HG03565 (cell line): Measurements from ENCODE around the gene BTN2A1.

Experiments used
- ATAC-seq: cut with Tn5 transposase; IDR thresholded peaks from one replicate; pipeline ENCODE4 v1.9.1; 2021; ENCODE audit warnings: mild to moderate bottlenecking, moderate library complexity; ENCODE audit not compliant: unreplicated experiment

The BTN2A1 gene

GRCh38 chr6:26465776-26466175, 8.0 kb downstream of the BTN2A1 start:
- no peak for ATAC-seq

DNA sequence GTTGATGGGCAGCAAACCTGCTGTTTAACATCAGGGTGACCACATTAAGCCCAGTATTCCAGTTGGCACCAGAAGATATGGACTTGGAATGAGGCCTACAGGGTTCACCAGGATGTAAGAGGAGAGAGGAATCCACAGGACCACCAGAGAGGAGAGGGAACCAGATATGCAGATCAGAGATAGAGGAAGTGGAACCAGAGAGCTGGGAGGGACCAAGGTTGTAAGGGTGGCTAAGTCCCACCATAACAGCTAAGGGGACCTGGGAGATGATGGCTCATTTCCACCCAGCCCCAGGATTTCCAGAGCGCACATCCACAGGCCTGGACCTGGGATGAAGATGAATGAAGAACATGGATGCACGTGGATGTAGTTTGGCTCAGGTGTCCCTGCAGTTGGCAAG, 11.1 kb downstream of the BTN2A1 start:
- no peak for ATAC-seq

DNA sequence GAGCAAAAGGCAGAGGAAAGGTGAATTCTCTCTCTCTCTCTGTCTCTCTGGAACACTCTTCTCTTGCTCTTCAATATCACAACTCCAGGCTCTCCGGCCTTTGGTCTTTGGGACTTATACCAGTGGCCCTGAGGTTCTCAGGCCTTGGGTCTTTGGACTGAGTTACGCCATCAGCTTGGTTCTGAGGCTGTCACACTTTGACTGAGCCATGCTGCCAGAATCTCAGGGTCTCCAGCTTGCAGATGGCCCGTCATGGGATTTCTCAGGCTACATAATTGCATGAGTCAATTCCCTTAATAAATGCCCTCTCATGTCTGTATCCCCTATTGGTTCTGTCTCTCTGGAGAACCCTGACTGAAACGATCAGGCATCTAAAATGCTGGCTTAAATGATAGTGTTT, 12.9 kb downstream of the BTN2A1 start:
- ATAC-seq, result no peak

- ATAC-seq, result no peak
These were observed 14.2 kb downstream of the BTN2A1 start for GRCh38 chr6:26471970-26472369.

DNA sequence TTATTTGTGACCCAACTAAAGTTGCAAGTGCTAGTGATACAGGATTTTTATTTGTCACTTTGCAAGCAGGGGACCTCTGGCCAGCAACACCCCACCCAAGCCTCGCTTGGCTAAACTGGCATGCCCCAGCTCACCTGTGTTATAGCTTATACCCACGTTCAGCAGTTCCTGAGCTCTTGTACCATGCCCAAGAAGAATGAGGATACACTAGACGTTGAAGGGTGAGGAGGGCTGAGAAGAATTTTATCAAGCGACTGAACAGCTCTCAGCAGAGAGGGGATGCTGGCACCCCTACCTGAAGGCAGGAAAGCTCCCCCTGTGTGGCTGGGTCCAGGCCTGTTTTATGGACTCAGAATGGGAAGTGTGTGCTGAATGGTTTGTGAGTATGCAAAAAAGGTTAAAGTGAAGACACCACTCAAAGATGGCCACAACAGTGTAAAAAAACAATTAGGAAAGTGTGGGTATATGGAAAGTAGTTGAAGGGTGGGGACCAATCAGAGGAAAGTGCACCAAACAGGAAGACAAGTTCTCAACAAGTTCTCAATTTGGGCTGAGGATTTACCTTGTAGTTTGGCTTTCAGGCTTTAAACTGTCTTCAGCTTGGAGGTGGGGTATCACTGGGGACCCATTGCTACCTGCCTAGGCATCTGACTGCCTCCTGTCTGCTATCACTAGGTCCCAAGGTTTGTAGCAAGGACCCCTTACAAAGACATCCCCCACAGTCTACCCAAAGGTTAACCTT, 15.0 kb downstream of the BTN2A1 start:
- ATAC-seq, result no peak

DNA sequence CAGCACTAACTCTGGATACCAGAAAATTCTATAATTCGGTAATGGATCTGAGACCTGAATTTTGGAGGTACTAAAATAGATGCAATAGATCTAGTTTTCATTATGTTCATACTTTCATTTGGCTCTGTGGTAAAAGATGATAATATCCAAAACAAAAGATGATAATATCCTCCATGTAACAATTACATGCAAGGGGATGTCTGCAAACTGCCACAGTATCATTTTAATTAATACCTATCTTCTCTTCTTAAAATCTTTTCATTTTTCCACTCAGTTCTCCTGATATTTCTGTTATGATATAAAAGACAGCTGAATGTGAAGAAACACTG, 15.6 kb downstream of the BTN2A1 start:
- no peak for ATAC-seq

DNA sequence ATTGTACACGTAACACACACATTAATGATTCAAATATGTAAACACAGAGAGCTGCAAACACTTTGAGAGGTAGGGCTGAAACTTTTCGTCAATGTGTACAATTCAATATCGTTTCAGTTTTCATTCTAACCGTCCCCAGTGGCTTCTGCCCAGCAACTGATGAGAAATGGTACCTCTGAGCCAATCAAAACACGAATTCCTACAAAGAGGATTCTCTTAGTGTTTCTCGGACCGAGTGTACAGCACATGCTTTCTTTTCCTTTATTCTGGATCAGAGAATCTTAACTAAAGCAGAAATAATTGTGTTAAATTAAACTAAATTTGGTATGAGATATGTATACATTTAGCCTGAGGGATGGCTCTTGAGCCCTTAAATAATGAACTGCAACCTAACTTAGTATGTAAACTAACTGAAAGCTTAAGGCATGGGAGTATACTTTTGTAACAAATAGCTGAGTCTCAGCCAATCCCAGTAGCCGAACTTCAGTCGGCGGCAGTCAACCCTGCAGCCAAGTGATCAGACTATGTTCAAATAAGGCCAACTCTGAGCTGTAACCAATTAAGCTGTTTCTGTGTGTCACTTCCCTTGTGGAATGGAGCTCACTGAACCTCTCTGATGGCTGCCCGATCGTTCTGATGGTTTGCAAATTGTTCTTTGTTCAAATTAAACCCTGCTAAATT, 16.1 kb downstream of the BTN2A1 start:
- peak; percentile 86 for ATAC-seq

DNA sequence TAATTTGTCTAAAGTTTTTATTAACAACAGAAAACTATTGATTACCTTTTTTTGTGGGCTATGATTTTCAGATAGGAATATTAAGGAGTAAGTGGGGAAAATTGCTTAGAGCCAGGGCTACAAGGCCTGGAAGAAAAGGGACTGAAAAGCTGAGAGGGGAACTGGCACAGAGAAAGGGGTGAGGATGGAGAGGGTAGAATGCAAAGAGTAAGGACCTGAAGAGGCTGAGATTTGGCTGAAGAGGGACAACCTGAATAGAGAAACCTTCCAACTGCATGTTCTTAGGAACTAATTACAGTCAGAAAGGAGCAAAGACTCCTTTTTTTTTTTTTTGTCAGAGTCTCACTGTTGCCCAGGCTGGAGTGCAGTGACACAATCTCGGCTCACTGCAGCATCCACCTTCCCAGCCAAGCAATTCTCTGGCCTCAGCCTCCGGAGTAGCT, 16.7 kb downstream of the BTN2A1 start:
- ATAC-seq, result no peak

DNA sequence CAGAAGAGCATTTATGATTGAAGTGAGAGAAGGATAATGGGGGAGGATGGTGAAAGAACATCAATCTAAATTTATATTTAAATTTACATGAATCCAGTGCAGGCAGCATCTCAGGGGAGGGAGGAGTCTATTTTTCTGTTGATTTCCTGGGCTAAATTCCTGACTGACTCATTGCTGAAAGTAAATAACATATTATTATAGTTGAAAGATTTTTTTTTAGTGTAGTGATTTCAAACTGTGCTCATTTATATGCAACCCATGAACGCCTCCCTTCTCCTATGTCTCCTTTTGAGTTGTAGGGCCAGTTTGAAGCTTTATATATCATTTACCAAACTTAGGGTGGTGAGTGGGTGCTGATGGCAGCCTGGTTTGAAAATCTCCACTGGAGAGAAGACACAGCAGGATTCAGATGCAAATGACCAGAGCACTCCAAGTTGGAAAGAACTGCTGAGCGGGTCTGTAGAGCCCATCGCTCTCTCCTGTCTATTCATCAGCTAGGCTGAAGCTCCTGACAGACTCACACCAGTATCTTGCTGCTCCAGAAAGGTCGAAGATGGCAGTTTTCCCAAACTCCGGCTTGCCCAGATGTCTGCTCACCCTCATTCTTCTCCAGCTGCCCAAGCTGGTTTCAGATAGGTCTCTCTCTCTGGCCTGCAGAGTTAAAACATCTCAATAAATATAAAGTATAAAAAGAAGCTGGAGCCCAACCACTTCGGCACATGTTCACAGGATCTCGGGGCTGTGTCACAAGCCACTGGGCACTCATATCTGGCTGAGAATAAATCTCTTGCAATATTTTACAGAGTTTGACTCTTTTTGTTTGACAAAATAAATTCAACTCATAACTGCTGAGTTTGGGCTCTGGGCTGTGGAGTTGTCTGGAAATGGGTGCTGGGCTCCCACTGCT, 18.3 kb downstream of the BTN2A1 start:
- no peak for ATAC-seq

DNA sequence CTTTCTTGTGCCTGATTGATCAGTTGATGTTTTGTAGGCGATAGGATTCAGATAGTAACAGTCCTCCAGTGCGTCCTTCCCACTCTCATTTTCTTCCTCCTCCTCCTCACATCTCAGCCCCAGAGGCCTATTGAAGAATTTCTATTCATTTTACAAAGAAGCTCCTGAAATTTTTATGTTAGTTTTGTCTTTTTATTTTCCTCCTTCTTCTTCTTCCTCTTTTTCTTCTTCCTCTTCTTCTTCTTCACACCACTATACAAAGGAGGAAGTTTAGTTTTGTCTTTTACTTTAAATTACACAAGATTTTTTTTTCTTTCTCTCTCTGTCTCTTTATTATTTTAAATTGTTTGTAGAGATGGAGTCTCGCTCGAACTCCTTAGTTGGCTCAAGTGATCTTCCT, 19.1 kb downstream of the BTN2A1 start:
- no peak for ATAC-seq

GRCh38 chr6:26477426-26477825, 19.7 kb downstream of the BTN2A1 start:
- ATAC-seq, result no peak

GRCh38 chr6:26478100-26478984, 20.6 kb downstream of the BTN2A1 start:
- no peak for ATAC-seq

DNA sequence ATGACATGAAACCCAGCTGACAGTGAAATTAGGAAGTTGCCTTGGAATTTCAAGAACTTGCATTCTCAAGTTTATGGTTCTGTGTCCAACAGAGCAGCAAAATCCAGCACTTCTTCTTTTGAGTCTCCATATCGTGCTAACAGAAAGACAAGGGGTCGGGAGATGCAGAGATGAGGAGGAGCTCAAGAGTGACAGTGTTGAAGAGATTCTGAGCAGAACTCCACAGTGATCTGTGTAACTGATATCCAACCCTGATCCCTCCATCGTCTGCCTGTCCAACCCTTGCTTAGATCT, 21.2 kb downstream of the BTN2A1 start:
- ATAC-seq, result no peak

- no peak for ATAC-seq
These were observed 24.6 kb downstream of the BTN2A1 start for GRCh38 chr6:26482338-26482737.

- no peak for ATAC-seq
These were observed 26.0 kb downstream of the BTN2A1 start for GRCh38 chr6:26483727-26484126.

DNA sequence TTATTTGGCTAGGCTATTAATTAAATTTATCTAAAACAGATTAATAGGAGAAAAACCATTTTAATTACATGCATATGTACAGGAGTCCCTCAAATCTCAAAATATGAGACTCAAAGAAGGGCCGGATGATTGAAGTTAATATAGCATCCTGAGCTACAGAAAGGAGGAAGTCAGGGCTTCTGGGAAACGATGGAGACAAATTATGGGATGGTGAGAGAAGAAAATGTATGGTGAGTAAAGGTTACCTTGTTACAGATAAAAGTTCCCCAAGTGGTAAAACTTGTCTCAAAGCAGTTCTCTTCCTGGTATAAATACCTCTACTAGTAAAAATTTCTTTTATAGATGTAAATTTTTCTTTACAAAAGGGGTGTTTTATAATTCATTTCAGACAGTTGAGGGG, 26.4 kb downstream of the BTN2A1 start:
- ATAC-seq, result no peak

- ATAC-seq, result no peak
These were observed 27.5 kb downstream of the BTN2A1 start for GRCh38 chr6:26485112-26485780.

DNA sequence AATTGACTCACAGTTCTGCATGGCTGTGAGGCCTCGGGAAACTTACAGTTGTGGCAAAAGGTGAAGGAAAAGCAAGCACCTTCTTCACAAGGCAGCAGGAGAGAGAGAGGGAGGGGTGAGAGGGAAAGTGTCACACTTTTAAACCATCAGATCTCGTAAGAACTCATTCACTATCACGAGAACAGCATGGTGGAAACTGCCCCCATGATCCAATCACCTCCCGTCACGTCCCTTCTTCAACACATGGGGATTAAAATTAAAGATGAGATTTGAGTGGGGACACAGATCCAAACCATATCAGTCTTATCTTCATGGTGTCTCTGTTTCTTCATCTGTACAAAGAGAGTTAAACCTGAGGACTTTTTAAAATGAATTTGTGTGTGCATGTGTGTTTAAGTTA, 28.6 kb downstream of the BTN2A1 start:
- ATAC-seq, result no peak

DNA sequence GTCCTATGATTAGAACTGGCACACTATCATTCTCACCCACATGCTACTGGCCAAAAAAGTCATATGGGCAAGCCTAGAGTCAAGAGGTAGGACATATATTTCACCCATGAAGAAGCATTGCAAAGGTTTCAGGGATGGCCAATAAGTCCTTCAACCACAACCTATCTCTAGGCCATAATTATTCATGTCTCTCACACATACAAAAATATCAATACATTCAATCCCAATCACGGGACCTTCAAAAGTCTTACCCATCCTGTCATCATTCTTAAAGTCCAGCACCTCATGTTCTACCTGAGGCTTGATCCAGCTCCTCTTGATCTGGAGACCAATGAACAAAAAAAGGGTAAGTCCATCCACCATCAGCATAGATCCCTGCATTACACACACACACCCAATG, 29.7 kb downstream of the BTN2A1 start:
- ATAC-seq, result no peak
